Gastroesophageal sphincter (tissue), 4 donors: Measurements from ENCODE around the gene FUT8. TPM values are rescaled to one million over a fixed set of nuclear protein-coding genes. Genes with fewer than 3 reads are reported as not detected.

Experiments
- ATAC-seq: fragments of 150-250 bp; one replicate; pipeline ENCODE4 v1.9.1; 2016; ENCODE audit warnings: mild to moderate bottlenecking, moderate library complexity
- H3K27ac ChIP-seq, 4 donors: fragments of 200-600 bp; sonication (generic) in 3 of 4; 1 replicate in 3 of 4; 2 replicates in 1 of 4; pipeline ENCODE4 v1.5.1; 2016 to 2019
- H3K27me3 ChIP-seq: fragments of 200-600 bp; sonication (generic); one replicate; pipeline ENCODE4 v1.5.1; 2019
- H3K36me3 ChIP-seq, 2 donors: fragments of 200-600 bp; sonication (generic); one replicate each; pipeline ENCODE4 v1.5.1; 2019; ENCODE audit warnings: control low read depth in 1 of 2
- H3K4me1 ChIP-seq, 3 donors: fragments of 200-600 bp; sonication (generic); 1 replicate in 2 of 3; 2 replicates in 1 of 3; pipeline ENCODE4 v1.5.1; 2016 to 2019; ENCODE audit warnings: control low read depth in 2 of 3
- H3K4me3 ChIP-seq, 2 donors: fragments of 200-600 bp; sonication (generic); one replicate each; pipeline ENCODE4 v1.5.1; 2019; ENCODE audit warnings: mild to moderate bottlenecking in 1 of 2, moderate library complexity in 1 of 2
- H3K9me3 ChIP-seq, 3 donors: fragments of 200-600 bp; sonication (generic); one replicate each; pipeline ENCODE4 v1.5.1; 2017 to 2019; ENCODE audit warnings: control low read depth in 2 of 3
- EP300 ChIP-seq: sonication (generic); formaldehyde crosslinking; IDR thresholded peaks from one replicate; pipeline ENCODE4 v1.6.1; 2017; ENCODE audit warnings: antibody characterized with exemption, mild to moderate bottlenecking
- POLR2A ChIP-seq, 2 donors: fragments of 450-650 bp; IDR thresholded peaks; one replicate each; pipeline ENCODE4 v1.6.1; 2017; ENCODE audit warnings: antibody characterized with exemption in 2 of 2, mild to moderate bottlenecking in 2 of 2, moderate library complexity in 1 of 2
- POLR2AphosphoS5 ChIP-seq: sonication (generic); formaldehyde crosslinking; IDR thresholded peaks from one replicate; pipeline ENCODE4 v1.6.1; 2017; ENCODE audit warnings: antibody characterized with exemption
- WGBS, 2 donors: methylation state at CpG; one replicate each; pipeline ENCODE4 v1.1.5; 2018; ENCODE audit warnings: low coverage in 1 of 2; 5-methylcytosine and 5-hydroxymethylcytosine counted together
- total RNA-seq, 4 donors: library from RNA; depleted of rRNA; stranded (reverse); fragments of >200 nt; gene quantifications; one replicate each; pipeline ENCODE4 v1.1.0, GENCODE V29; 2016
- TF ChIP-seq, protein P1 (sequence below), 4 experiments: fragments of 200-600 bp in 2 of 4; fragments of 450-650 bp in 2 of 4; sonication (generic) in 1 of 4; IDR thresholded peaks; one replicate each; pipeline ENCODE4 v1.5.1; 2017 to 2019; ENCODE audit warnings: antibody characterized with exemption in 4 of 4, mild to moderate bottlenecking in 2 of 4, moderate library complexity in 2 of 4

The FUT8 gene
- total RNA-seq, 4 donors from 2014 or later: 16.9 to 35.2 (median 30.8) TPM

DNA sequence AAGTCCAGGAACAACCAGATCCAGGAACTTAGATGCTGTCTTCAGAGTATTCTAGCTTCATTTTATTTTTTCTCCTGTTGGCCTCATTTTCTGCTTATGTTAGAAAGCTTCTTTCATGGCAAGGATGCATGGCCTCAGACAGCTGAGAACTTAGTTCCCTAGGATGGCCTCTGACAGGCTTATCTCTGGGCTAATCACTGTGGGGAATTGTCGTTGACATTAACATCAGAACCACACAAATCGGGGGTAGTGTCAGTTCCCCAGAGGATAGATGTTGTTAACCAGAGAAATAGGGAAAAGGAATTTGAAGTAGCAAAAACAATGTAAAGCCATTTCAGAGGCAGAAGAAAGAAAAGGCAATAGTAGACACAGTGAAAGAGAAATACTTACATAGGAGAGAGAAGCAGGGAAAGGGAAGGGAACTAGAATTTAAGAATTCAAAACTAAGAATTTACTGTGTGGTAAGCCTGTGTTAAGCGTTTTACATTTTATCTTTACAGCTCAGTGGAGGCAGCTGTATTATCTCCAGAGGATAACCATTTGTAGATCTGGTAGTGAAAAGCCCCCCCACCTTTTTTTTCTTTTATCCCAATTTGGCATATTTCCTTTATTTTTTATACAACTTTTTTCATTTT is 21.8 kb downstream of the FUT8 start:
- H3K36me3 ChIP-seq: no peaks in the 10 kb centered on the region
- H3K27ac ChIP-seq: no peak overlapping the region
- no peak for TF ChIP-seq POLR2A (IDR thresholded peaks at IDR 0.05)
- TF ChIP-seq POLR2AphosphoS5: no peak
- TF ChIP-seq EP300: no peak
- TF ChIP-seq, protein P1, sequence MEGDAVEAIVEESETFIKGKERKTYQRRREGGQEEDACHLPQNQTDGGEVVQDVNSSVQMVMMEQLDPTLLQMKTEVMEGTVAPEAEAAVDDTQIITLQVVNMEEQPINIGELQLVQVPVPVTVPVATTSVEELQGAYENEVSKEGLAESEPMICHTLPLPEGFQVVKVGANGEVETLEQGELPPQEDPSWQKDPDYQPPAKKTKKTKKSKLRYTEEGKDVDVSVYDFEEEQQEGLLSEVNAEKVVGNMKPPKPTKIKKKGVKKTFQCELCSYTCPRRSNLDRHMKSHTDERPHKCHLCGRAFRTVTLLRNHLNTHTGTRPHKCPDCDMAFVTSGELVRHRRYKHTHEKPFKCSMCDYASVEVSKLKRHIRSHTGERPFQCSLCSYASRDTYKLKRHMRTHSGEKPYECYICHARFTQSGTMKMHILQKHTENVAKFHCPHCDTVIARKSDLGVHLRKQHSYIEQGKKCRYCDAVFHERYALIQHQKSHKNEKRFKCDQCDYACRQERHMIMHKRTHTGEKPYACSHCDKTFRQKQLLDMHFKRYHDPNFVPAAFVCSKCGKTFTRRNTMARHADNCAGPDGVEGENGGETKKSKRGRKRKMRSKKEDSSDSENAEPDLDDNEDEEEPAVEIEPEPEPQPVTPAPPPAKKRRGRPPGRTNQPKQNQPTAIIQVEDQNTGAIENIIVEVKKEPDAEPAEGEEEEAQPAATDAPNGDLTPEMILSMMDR (IDR thresholded peaks at IDR 0.05): no peak
- H3K4me1 ChIP-seq: peaks cover 0 to 25% (median 0%) of the 10 kb centered on the region in 3 donors
- no peaks in the 10 kb centered on the region for H3K27me3 ChIP-seq
- H3K4me3 ChIP-seq: no peak overlapping the region
- H3K9me3 ChIP-seq: peaks cover 0 to 3% (median 0%) of the 10 kb centered on the region in 3 donors
- 31 to 75% methylated on average over 1 to 3 of the region's 3 CpGs for WGBS, 2 donors
- no peak for ATAC-seq

DNA sequence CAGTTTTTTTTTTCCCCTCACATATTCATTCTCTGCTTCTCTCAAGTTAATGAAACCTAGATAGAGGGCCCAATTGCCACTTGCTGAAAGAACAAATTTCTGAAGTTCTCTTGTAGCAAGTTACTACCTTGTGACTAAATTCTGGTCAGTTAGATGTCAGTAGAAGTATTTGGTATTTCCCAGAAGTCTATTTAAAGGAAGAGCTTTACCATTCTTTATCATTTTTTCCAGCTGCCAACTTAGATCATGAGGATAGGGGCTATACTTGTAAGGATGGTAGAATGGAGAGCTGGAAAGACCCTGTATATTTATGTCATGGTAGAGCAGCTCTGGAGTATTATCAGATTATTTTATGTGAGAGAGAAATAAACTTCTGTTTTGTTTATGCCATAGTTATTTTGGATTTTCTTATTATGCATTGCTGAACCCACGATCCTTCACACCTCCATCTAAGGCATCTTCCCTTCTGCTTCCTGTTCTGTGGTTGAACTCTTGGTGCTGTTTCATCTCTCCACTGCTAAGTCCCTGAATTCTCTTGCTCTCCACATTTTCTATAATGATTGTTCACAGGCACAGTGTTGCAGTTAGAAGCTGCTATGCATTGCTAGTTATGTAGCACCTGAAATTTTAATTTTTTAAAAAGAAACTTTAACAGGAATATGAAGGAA is 25.9 kb downstream of the FUT8 start:
- no peaks in the 10 kb centered on the region for H3K27me3 ChIP-seq
- no peak overlapping the region for H3K4me3 ChIP-seq
- no peak for ATAC-seq
- TF ChIP-seq POLR2AphosphoS5 (no peak), EP300 (no peak), POLR2A (IDR thresholded peaks at IDR 0.05) (no peak)
- TF ChIP-seq, protein P1 (IDR thresholded peaks at IDR 0.05): no peak
- no peak overlapping the region for H3K27ac ChIP-seq
- no peaks in the 10 kb centered on the region for H3K36me3 ChIP-seq
- 62 to 78% methylated on average over 1 of the region's 1 CpG for WGBS, 2 donors
- H3K9me3 ChIP-seq: peaks cover 0 to 3% (median 0%) of the 10 kb centered on the region in 3 donors
- H3K4me1 ChIP-seq: peaks cover 0 to 13% (median 0%) of the 10 kb centered on the region in 3 donors

DNA sequence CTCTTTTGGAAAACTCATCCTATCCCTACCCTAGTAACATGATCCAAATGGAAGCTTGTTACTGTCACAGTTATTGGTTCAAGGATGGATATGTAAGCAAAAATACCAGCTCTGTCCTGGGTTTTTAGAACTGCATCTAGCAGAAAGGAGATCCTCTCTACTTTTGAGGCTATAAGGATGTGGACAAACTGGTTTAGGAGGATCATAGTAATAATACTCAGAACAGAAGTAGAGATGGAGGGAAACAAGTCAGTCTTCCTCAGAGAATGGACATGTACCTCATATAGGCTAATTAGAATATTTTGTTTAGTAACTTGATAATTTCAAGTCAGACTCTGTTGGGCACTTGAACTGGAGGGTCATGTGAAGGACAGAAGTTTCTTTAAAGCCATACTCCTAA is 26.6 kb downstream of the FUT8 start:
- TF ChIP-seq POLR2A (IDR thresholded peaks at IDR 0.05) (no peak), EP300 (no peak), POLR2AphosphoS5 (no peak)
- TF ChIP-seq, protein P1 (IDR thresholded peaks at IDR 0.05): no peak
- Histone ChIP-seq H3K36me3 (no peaks in the 10 kb centered on the region), H3K4me1 (peaks cover 0 to 7% (median 0%) of the 10 kb centered on the region in 3 donors), H3K27ac (no peak overlapping the region), H3K4me3 (no peak overlapping the region), H3K27me3 (no peaks in the 10 kb centered on the region), H3K9me3 (peaks cover 0 to 3% (median 0%) of the 10 kb centered on the region in 3 donors)
- no peak for ATAC-seq

DNA sequence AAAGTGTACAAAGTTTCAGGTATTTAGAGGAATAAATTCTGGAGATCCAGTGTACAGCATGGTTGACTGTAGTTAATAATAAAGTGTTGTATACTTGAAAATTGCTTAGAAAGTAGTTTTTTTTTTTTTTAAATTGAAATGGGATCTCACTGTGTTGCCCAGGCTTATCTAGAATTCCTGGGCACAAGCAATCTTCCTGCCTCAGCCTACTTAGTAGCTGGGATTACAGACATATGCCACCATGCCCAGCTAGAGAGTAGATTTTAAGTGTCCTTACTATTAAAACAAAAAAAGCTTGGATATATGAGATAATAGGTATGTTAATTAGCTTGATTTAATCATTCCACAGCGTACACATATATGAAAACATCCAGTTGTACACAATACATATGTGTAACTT is 27.7 kb downstream of the FUT8 start:
- Histone ChIP-seq H3K4me1 (no peaks in the 10 kb centered on the region), H3K36me3 (no peaks in the 10 kb centered on the region), H3K27ac (no peak overlapping the region), H3K9me3 (peaks cover 0 to 3% (median 0%) of the 10 kb centered on the region in 3 donors), H3K4me3 (no peak overlapping the region), H3K27me3 (no peaks in the 10 kb centered on the region)
- ATAC-seq: no peak
- 95 to 100% methylated on average over 1 of the region's 1 CpG for WGBS, 2 donors
- TF ChIP-seq, protein P1 (IDR thresholded peaks at IDR 0.05): no peak
- no peak for TF ChIP-seq POLR2A (IDR thresholded peaks at IDR 0.05)
- TF ChIP-seq POLR2AphosphoS5: no peak
- TF ChIP-seq EP300: no peak

DNA sequence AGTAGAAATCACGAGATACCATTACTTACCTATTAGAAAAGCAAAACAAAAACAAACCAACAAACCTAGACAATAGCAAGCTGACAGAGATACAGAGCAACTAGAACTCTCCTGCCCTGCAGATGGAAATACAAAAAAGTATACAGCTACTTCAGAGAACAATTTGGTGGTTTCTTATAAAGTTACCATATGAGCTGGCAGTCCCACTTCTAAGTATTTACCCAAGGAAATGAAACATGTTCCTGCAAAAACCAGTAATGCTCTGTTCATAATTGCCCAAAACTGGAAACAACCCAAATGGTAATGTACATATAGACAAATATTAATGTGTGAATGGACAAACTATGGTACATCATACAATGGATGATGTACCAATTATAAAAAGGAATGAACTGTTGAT is 31.7 kb downstream of the FUT8 start:
- no peaks in the 10 kb centered on the region for H3K4me1 ChIP-seq
- no peaks in the 10 kb centered on the region for H3K27me3 ChIP-seq
- H3K4me3 ChIP-seq: no peak overlapping the region
- no peak overlapping the region for H3K27ac ChIP-seq
- no peaks in the 10 kb centered on the region for H3K36me3 ChIP-seq
- no peaks in the 10 kb centered on the region for H3K9me3 ChIP-seq
- 91% methylated on average over 1 of the region's 1 CpG; no CpG with 5 or more reads in 1 of the 2 donors for WGBS, 2 donors
- no peak for ATAC-seq
- TF ChIP-seq POLR2AphosphoS5: no peak
- TF ChIP-seq, protein P1 (IDR thresholded peaks at IDR 0.05): no peak
- no peak for TF ChIP-seq POLR2A (IDR thresholded peaks at IDR 0.05)
- TF ChIP-seq EP300: no peak
